Spleen (tissue), 7 donors: ENCODE data around the gene FGF8.

Source experiments
- CTCF ChIP-seq, 11 experiments: fragments of 200-600 bp in 7 of 11; fragments of 450-650 bp in 4 of 11; sonication (generic) in 4 of 11; IDR thresholded peaks in 8 of 11; conservative IDR thresholded peaks in 3 of 11; 1 replicate in 7 of 11; 2 replicates in 4 of 11; pipeline versions ENCODE4 v1.4.0 to v1.8.0; 2016 to 2021; ENCODE audit warnings: antibody characterized with exemption in 11 of 11, inconsistent platforms in 4 of 11, mild to moderate bottlenecking in 1 of 11
- POLR2A ChIP-seq, 3 donors: fragments of 450-650 bp; IDR thresholded peaks; one replicate each; pipeline ENCODE4 v1.5.1; 2017; ENCODE audit warnings: antibody characterized with exemption in 3 of 3, mild to moderate bottlenecking in 1 of 3
- donor health status: DM: no; HTN: no; CAD: no; lungs with moderate emphysema.
- donor health status: DM: no; HTN: no; CAD: no.
- donor health status: DM: no; HTN: no; CAD: no.

GRCh38 chr10:101772895-101773761 lies 2.8 kb downstream of the FGF8 start:
- TF ChIP-seq POLR2A (IDR thresholded peaks at IDR 0.05), result no peak
- no peak for TF ChIP-seq CTCF (IDR thresholded peaks at IDR 0.05 in 8 of 11, conservative IDR thresholded peaks at IDR 0.05 in 3 of 11)
